DMS53 (cell line): ENCODE results near the gene DUSP21.
"Not testable (repeated sequence)": the region's sequence is repeated elsewhere in the genome, so short reads cannot be mapped to it uniquely, and the experiment has no call there.

Experiments
- DNase-seq: peaks from one replicate; lab custom pipeline; 2025; lab: John Stamatoyannopoulos, UW

Gene DUSP21

GRCh38 chrX:44876086-44876485, 32.3 kb downstream of the DUSP21 start:
- DNase-seq, result no peak

DNA sequence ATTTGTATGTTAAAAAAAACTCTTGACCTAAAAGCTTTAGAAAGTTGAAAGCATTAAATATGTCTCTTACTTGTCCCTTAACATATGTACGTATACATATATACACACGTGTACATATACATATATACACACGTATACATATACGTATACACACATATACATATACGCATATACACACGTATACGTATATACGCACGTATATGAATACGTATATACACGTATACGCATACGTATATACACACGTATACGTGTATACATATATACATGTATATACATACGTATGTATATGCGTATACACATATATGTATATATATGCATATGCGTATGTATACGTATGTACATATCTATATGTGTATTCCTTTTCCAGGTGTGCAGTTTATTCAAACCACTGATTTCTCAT, 32.9 kb downstream of the DUSP21 start:
- no peak for DNase-seq

- DNase-seq, result no peak
Measured at GRCh38 chrX:44878780-44879179, 35.0 kb downstream of the DUSP21 start.

- DNase-seq, result no peak
Measured at GRCh38 chrX:44881549-44881948, 37.7 kb downstream of the DUSP21 start.

GRCh38 chrX:44882635-44883034, 38.8 kb downstream of the DUSP21 start:
- DNase-seq, result no peak

DNA sequence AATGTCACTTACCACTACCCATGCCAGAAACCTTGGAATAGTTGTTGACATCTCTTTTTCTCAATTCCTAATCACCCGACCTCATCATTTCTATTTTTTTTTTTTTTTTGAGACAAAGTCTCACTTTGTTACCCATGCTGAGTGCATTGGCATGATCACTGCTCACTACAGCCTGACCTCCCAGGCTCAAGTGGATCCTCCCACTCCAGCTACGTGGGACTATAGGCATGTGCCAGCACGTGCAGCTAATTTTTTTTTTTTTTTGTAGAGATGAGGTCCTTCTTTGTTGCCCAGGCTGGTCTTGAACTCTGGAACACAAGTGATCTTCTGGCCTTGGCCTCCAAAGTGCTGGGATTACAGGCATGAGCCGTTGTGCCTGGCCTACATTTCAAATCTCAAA, 41.1 kb downstream of the DUSP21 start:
- no peak for DNase-seq

- DNase-seq, result no peak
Measured at GRCh38 chrX:44889824-44890223, 46.0 kb downstream of the DUSP21 start.

DNA sequence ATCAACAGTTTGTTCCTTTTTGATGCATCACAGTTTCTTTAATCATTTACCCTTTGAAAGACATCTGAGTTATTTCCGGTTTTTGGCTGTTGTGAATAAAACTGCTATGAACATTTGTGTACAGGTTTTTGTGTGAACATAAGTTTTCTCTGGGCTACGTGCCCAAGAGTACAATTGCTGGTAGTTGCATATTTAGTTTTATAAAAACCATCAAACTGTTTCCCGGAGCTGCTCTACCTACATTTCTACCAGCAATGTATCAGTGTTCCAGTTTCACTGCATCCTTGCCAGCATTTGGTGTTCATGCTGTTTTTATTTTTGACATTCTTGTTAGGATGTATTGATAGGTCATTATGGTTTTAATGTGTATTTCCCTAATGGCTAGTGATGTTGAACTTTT, 46.4 kb downstream of the DUSP21 start:
- DNase-seq, result no peak

DNA sequence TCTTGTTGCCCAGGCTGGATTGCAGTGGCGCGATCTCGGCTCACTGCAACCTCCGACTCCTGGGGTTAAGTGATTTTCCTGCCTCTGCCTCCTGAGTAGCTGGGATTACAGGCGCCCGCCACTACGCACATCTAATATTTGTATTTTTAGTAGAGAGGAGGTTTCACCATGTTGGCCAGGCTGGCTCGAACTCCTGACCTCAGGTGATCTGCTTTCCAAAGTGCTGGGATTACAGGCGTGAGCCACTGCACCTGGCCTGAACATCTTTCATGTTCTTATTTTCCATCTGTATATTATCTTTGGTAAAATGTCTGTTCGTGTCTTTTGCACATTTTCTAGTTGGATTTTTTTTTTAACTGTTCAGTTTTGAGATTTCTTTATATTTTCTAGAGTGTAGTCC, 46.9 kb downstream of the DUSP21 start:
- DNase-seq, result not testable (repeated sequence)

DNA sequence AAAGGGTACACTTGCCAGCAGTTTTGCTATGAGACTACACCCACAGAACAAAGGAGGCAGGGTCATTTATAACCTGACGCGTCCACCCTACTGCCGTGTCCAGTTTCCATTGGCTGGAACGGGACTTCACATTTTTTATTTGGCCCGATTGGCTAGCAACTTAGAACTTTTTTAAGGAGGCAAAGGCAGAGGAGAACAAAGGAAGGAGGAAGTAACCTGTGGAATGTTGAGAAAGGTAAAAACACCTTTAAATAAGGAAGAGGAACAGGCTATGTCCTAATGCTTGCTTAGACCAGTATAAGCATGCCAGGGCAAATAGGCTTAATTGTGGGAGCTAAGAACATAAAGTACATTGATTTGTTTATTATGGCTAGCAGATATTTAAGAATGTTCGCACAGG, 47.8 kb downstream of the DUSP21 start:
- no peak for DNase-seq
